ENCODE results near the gene ITGAX.

Gene ITGAX

GRCh38 chr16:31386157-31386984, 31.4 kb downstream of the ITGAX start:
- ChIA-PET CTCF (interaction anchor here (0.8 to 5.5 kb wide), 10 partner anchors 8 to 432 kb away, joined by 3 to 33 read pairs (median 3); partner anchors contain the start of gene ZNF843), POLR2A (interaction anchor here (0.6 kb wide), 1 partner anchor 51 kb away, joined by 4 read pairs; no protein-coding TSS in a partner anchor)
- WGBS (ENCODE audit: insufficient coverage), result 62% methylated on average over 5 of the region's 6 CpGs
- no peaks in the 10 kb centered on the region for H3K9me3 ChIP-seq (ENCODE audit: control extremely low read depth in 1 of 5, control insufficient read depth in 4 of 5, insufficient read depth in 2 of 5, low read depth in 1 of 5, low read length in 4 of 5)
- H3K36me3 ChIP-seq (ENCODE audit: control insufficient read depth in 4 of 4, insufficient read depth in 4 of 4, low read length in 3 of 4), result no peaks in the 10 kb centered on the region
- no peak overlapping the region for H3K4me3 ChIP-seq (ENCODE audit: control insufficient read depth in 1 of 7, extremely low read depth in 1 of 7, insufficient read depth in 4 of 7, low read depth in 2 of 7, low read length in 6 of 7)
- peak; percentile 43 to 84 (median 77) for DNase-seq
- H3K27me3 ChIP-seq (replicated peaks in 2 of 5; ENCODE audit: control insufficient read depth in 4 of 5, insufficient read depth in 5 of 5, low read length in 4 of 5), result no peaks in the 10 kb centered on the region
- H3K4me1 ChIP-seq (ENCODE audit: control extremely low read depth in 1 of 4, control insufficient read depth in 4 of 4, insufficient read depth in 4 of 4, low read length in 3 of 4), result peaks cover 0 to 10% (median 0%) of the 10 kb centered on the region in 4 experiments
- H3K27ac ChIP-seq (ENCODE audit: insufficient read depth in 1 of 2, low read depth in 1 of 2, low read length in 2 of 2, poor library complexity in 1 of 2, severe bottlenecking in 2 of 2), result no peak overlapping the region

DNA sequence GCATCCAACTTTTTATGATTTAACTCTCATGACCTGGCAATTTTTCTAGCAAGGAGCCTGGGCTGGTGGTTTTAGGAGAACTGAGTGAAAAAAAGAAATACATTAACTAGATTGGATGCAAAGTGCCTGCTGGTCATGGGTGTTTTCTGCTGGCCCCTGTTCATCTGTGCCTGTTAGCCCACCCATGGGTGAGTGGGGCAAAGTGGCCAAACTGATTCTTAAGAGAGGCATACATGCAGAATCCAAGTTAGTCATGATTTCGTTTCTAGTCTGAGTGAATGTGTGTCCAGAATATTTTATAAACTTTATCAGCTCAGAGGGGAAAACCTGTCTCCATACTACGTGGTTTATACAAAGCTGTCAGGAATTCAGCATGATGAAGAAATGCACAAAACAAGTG, 33.6 kb downstream of the ITGAX start:
- Histone ChIP-seq H3K36me3 (ENCODE audit: control insufficient read depth in 4 of 4, insufficient read depth in 4 of 4, low read length in 3 of 4) (no peaks in the 10 kb centered on the region), H3K27me3 (replicated peaks in 2 of 5; ENCODE audit: control insufficient read depth in 4 of 5, insufficient read depth in 5 of 5, low read length in 4 of 5) (no peaks in the 10 kb centered on the region), H3K27ac (ENCODE audit: insufficient read depth in 1 of 2, low read depth in 1 of 2, low read length in 2 of 2, poor library complexity in 1 of 2, severe bottlenecking in 2 of 2) (no peak overlapping the region), H3K9me3 (ENCODE audit: control extremely low read depth in 1 of 5, control insufficient read depth in 4 of 5, insufficient read depth in 2 of 5, low read depth in 1 of 5, low read length in 4 of 5) (no peaks in the 10 kb centered on the region), H3K4me1 (ENCODE audit: control extremely low read depth in 1 of 4, control insufficient read depth in 4 of 4, insufficient read depth in 4 of 4, low read length in 3 of 4) (peaks cover 0 to 15% (median 5%) of the 10 kb centered on the region in 4 experiments), H3K4me3 (ENCODE audit: control insufficient read depth in 1 of 7, extremely low read depth in 1 of 7, insufficient read depth in 4 of 7, low read depth in 2 of 7, low read length in 6 of 7) (no peak overlapping the region)
- ChIA-PET CTCF (interaction anchor here (1.5 kb wide), 1 partner anchor 52 kb away, joined by 3 read pairs; no protein-coding TSS in a partner anchor), POLR2A (no interaction called here)
- 94% methylated on average over 2 of the region's 2 CpGs for WGBS (ENCODE audit: insufficient coverage)
- DNase-seq, result no peak

DNA sequence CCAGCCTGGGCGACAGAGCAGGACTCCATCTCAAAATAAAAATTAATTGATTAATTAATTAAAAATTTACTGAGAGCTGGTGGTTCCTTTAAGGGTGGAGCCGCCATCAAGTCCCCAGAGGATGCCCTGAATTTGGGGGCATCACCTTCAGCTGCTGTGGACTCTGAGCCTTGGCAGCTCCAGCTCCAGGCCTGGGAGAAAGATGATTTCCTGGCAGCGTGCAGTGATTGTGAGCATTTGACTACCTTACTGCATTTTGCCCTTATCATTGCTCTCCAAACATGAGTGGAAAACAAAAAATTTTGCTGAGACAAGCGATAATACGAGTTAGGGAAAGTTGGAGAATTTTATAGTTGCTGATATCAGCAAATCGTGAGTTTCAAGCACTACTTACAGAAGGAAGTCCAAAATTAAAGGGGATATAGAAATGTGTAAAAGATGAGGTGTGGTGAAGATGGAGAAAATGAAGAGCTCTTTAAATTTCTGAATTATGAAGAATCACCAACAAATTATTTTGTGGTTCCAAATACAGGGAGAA, 35.6 kb downstream of the ITGAX start:
- Histone ChIP-seq H3K36me3 (ENCODE audit: control insufficient read depth in 4 of 4, insufficient read depth in 4 of 4, low read length in 3 of 4) (no peaks in the 10 kb centered on the region), H3K9me3 (ENCODE audit: control extremely low read depth in 1 of 5, control insufficient read depth in 4 of 5, insufficient read depth in 2 of 5, low read depth in 1 of 5, low read length in 4 of 5) (no peaks in the 10 kb centered on the region), H3K4me1 (ENCODE audit: control extremely low read depth in 1 of 4, control insufficient read depth in 4 of 4, insufficient read depth in 4 of 4, low read length in 3 of 4) (peaks cover 0 to 21% (median 8%) of the 10 kb centered on the region in 4 experiments), H3K27ac (ENCODE audit: insufficient read depth in 1 of 2, low read depth in 1 of 2, low read length in 2 of 2, poor library complexity in 1 of 2, severe bottlenecking in 2 of 2) (no peak overlapping the region), H3K27me3 (replicated peaks in 2 of 5; ENCODE audit: control insufficient read depth in 4 of 5, insufficient read depth in 5 of 5, low read length in 4 of 5) (no peaks in the 10 kb centered on the region), H3K4me3 (ENCODE audit: control insufficient read depth in 1 of 7, extremely low read depth in 1 of 7, insufficient read depth in 4 of 7, low read depth in 2 of 7, low read length in 6 of 7) (no peak overlapping the region)
- DNase-seq, result no peak
- 100% methylated on average over 3 of the region's 6 CpGs for WGBS (ENCODE audit: insufficient coverage)
- ChIA-PET POLR2A (no interaction called here), CTCF (interaction anchor here (0.8 to 2.1 kb wide), 5 partner anchors 8 to 58 kb away, joined by 3 to 10 read pairs (median 5); no protein-coding TSS in a partner anchor)

- Histone ChIP-seq H3K4me3 (ENCODE audit: control insufficient read depth in 1 of 7, extremely low read depth in 1 of 7, insufficient read depth in 4 of 7, low read depth in 2 of 7, low read length in 6 of 7) (no peak within 1 kb of the TSS), H3K27me3 (replicated peaks in 2 of 5; ENCODE audit: control insufficient read depth in 4 of 5, insufficient read depth in 5 of 5, low read length in 4 of 5) (no peaks in the 10 kb centered on the region), H3K36me3 (ENCODE audit: control insufficient read depth in 4 of 4, insufficient read depth in 4 of 4, low read length in 3 of 4) (no peaks in the 10 kb centered on the region), H3K27ac (ENCODE audit: insufficient read depth in 1 of 2, low read depth in 1 of 2, low read length in 2 of 2, poor library complexity in 1 of 2, severe bottlenecking in 2 of 2) (no peak within 1 kb of the TSS), H3K4me1 (ENCODE audit: control extremely low read depth in 1 of 4, control insufficient read depth in 4 of 4, insufficient read depth in 4 of 4, low read length in 3 of 4) (peaks cover 0 to 29% (median 12%) of the 10 kb centered on the region in 4 experiments), H3K9me3 (ENCODE audit: control extremely low read depth in 1 of 5, control insufficient read depth in 4 of 5, insufficient read depth in 2 of 5, low read depth in 1 of 5, low read length in 4 of 5) (no peaks in the 10 kb centered on the region)
- ChIA-PET POLR2A (interaction anchor here (0.6 kb wide), 1 partner anchor 426 kb away, joined by 3 read pairs; no protein-coding TSS in a partner anchor), CTCF (interaction anchor here (0.8 to 1.8 kb wide), 3 partner anchors 10 to 50 kb away, joined by 3 to 5 read pairs (median 4); partner anchors contain the start of gene ZNF843)
- peak in 1 of 3 donors; percentile 6 for DNase-seq
- WGBS (ENCODE audit: insufficient coverage), result 22% methylated on average over 1 of the region's 5 CpGs
Observed at GRCh38 chr16:31393056-31393455, 38.1 kb downstream of the ITGAX start, which contains the start of gene ITGAD. Gene ITGAD (plus strand): TSS chr16:31393335. CDS start chr16:31393361, 26 bp downstream.

DNA sequence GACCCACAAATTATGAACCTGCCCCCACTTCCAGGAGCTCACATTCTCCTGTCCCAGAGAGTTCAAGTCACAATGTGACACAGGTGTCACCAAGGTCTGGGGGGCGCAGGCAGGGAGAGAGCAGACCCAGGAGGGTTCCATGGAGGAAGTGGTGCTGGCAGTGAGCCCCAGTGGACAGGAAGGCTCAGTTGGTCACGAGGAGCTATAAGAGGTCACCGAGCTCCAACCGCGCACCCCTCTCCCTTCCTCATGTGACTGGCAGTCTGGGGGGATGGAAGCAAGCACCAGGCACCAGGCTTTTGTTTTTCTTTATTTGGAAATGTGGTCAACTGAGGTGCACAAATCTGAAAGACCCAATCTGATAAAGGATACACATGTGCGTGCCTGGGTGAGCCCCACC, 40.7 kb downstream of the ITGAX start:
- ChIA-PET POLR2A (no interaction called here), CTCF (interaction anchor here (0.6 kb wide), 1 partner anchor 37 kb away, joined by 3 read pairs; no protein-coding TSS in a partner anchor)
- Histone ChIP-seq H3K4me3 (ENCODE audit: control insufficient read depth in 1 of 7, extremely low read depth in 1 of 7, insufficient read depth in 4 of 7, low read depth in 2 of 7, low read length in 6 of 7) (no peak overlapping the region), H3K27ac (ENCODE audit: insufficient read depth in 1 of 2, low read depth in 1 of 2, low read length in 2 of 2, poor library complexity in 1 of 2, severe bottlenecking in 2 of 2) (no peak overlapping the region), H3K36me3 (ENCODE audit: control insufficient read depth in 4 of 4, insufficient read depth in 4 of 4, low read length in 3 of 4) (no peaks in the 10 kb centered on the region), H3K9me3 (ENCODE audit: control extremely low read depth in 1 of 5, control insufficient read depth in 4 of 5, insufficient read depth in 2 of 5, low read depth in 1 of 5, low read length in 4 of 5) (peaks cover 0 to 14% (median 5%) of the 10 kb centered on the region in 5 experiments), H3K27me3 (replicated peaks in 2 of 5; ENCODE audit: control insufficient read depth in 4 of 5, insufficient read depth in 5 of 5, low read length in 4 of 5) (no peaks in the 10 kb centered on the region), H3K4me1 (ENCODE audit: control extremely low read depth in 1 of 4, control insufficient read depth in 4 of 4, insufficient read depth in 4 of 4, low read length in 3 of 4) (peaks cover 0 to 45% (median 24%) of the 10 kb centered on the region in 4 experiments)
- DNase-seq, result peak in 1 of 3 donors; percentile 42
- WGBS (ENCODE audit: insufficient coverage), result 5% methylated on average over 4 of the region's 6 CpGs

DNA sequence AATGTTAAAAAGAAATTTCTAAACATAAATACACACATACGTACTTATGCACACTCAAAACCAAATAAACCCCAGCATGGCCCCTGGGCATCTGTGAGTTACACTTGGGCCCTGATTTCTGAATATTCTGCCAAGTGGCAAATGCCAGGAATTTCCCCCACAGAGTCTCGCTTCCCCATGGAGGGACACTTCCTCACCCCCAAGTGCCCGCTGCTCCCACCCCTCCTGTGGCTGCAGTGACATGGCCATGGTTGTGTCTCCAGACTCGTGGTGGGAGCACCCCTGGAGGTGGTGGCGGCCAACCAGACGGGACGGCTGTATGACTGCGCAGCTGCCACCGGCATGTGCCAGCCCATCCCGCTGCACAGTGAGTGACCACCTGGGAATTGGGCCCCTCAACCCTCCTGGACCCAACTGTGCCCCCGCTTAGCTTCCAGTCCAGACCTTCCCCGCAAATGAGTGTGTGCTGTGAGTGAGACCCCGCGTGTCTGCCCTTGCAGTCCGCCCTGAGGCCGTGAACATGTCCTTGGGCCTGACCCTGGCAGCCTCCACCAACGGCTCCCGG, 42.2 kb downstream of the ITGAX start:
- no peaks in the 10 kb centered on the region for H3K36me3 ChIP-seq (ENCODE audit: control insufficient read depth in 4 of 4, insufficient read depth in 4 of 4, low read length in 3 of 4)
- H3K9me3 ChIP-seq (ENCODE audit: control extremely low read depth in 1 of 5, control insufficient read depth in 4 of 5, insufficient read depth in 2 of 5, low read depth in 1 of 5, low read length in 4 of 5), result peaks cover 0 to 14% (median 5%) of the 10 kb centered on the region in 5 experiments
- no peaks in the 10 kb centered on the region for H3K27me3 ChIP-seq (replicated peaks in 2 of 5; ENCODE audit: control insufficient read depth in 4 of 5, insufficient read depth in 5 of 5, low read length in 4 of 5)
- WGBS (ENCODE audit: insufficient coverage), result 98% methylated on average over 9 of the region's 18 CpGs
- H3K4me1 ChIP-seq (ENCODE audit: control extremely low read depth in 1 of 4, control insufficient read depth in 4 of 4, insufficient read depth in 4 of 4, low read length in 3 of 4), result peaks cover 0 to 58% (median 33%) of the 10 kb centered on the region in 4 experiments
- POLR2A ChIA-PET, result no interaction called here
- no peak overlapping the region for H3K4me3 ChIP-seq (ENCODE audit: control insufficient read depth in 1 of 7, extremely low read depth in 1 of 7, insufficient read depth in 4 of 7, low read depth in 2 of 7, low read length in 6 of 7)
- H3K27ac ChIP-seq (ENCODE audit: insufficient read depth in 1 of 2, low read depth in 1 of 2, low read length in 2 of 2, poor library complexity in 1 of 2, severe bottlenecking in 2 of 2), result no peak overlapping the region
- no peak for DNase-seq
- CTCF ChIA-PET, result no interaction called here

Data from common myeloid progenitor, CD34-positive (primary cell).